SW480 (cell line): Measurements from ENCODE around the gene TMEM41B.
A peak's percentile ranks its signal among the peaks of the same experiment; 100 is the strongest.
"Not testable (repeated sequence)": the region's sequence is repeated elsewhere in the genome, so short reads cannot be mapped to it uniquely, and the experiment has no call there.

Experiments
- DNase-seq: peaks from one replicate; pipeline ENCODE4 v3.0.0-alpha.2; 2016; ENCODE audit warnings: low spot score

TMEM41B gene

GRCh38 chr11:9314291-9315077 is at the start of gene TMEM41B:
Gene TMEM41B (minus strand): TSS chr11:9314593. CDS start chr11:9314441, 152 bp downstream.
- peak; percentile 99 for DNase-seq

GRCh38 chr11:9362393-9362863 is 48.0 kb upstream of the TMEM41B start:
- DNase-seq = no peak

DNA sequence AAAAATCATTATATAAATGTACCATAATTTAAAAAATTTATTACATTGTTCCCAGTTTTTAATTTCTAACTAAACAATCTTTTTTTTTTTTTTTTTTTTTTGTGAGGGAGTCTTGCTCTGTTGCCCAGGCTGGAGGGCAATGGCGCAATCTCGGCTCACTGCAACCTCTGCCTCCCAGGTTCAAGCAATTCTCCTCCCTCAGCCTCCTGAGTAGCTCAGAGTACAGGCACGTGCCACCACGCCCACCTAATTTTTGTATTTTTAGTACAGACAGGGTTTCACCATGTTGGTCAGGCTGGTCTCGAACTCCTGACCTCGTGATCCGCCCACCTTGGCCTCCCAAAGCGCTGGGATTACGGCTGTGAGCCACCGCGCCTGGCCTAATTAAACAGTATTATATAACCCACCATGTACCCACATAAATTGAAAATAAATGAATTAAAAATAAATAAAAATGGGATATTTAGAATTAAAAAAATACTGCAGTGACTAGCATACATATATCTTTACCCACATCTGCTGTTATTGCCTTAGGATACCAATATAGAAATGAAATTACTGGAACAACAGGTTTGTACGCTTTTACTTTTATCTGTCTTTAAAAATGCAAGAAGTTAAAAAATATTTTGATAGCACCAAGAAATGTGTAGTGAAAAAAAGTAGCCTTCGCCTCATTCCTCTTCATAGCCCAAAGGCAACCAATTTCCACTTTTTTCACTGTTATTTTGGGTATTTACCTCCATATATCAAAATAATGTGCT is 46.6 kb upstream of the TMEM41B start:
- not testable (repeated sequence) for DNase-seq

DNA sequence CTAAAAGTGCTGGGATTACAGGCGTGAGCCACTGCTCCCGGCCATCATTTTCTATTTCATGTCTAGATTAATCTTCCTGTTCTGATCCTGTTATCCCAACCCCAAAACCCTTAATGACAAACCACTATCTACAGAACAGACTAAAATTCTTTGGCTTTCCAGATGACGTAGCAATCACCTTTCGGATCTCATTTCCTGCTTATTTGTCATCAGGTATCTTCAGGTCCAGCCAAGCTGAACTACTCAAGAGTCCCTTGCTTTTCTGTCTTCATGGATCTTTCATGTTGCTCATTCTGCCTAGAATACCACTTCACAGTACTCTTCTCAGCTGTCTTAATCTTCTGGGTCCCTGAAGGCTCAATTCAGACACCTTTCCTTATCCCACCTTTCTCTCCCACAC is 42.6 kb upstream of the TMEM41B start:
- no peak for DNase-seq

- no peak for DNase-seq
These were observed 37.0 kb upstream of the TMEM41B start for GRCh38 chr11:9351321-9351881.

DNA sequence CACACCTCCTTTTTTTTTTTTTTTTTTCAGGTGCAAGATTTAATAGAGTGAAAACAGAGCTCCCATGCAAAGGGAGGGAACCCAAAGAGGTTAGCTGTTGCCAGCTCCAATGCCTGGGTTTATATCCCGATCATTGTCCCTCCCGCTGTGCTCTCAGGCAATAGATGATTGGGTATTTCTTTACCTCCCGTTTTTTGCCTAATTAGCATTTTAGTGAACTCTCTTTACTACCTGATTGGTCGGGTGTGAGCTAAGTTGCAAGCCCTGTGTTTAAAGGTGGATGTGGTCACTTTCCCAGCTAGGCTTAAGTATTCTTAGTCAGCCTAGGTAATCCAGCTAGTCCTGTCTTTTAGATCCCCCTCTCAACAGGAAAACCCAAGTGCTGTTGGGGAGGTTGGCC is 33.4 kb upstream of the TMEM41B start:
- not testable (repeated sequence) for DNase-seq

DNA sequence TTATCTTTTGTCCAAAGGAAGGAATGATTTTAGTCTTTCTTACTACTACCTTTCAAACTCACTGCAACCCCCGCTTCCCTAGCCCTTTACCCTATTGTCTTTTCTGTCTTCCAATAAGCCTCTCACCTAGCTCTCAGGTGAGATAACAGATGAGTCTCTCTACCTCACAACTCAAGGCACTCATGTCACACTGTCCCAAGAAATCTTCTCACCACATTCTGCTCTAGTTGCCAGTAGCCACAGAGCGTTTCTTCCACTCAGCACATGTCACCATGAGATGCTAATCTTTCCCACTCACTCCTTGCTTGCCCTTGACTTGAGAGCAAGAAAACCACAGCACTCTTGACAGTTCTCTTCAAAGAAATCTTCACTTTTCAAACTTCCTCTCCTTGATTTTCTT is 32.7 kb upstream of the TMEM41B start:
- DNase-seq = no peak

- DNase-seq = no peak
These were observed 29.8 kb upstream of the TMEM41B start for GRCh38 chr11:9344061-9344680.

DNA sequence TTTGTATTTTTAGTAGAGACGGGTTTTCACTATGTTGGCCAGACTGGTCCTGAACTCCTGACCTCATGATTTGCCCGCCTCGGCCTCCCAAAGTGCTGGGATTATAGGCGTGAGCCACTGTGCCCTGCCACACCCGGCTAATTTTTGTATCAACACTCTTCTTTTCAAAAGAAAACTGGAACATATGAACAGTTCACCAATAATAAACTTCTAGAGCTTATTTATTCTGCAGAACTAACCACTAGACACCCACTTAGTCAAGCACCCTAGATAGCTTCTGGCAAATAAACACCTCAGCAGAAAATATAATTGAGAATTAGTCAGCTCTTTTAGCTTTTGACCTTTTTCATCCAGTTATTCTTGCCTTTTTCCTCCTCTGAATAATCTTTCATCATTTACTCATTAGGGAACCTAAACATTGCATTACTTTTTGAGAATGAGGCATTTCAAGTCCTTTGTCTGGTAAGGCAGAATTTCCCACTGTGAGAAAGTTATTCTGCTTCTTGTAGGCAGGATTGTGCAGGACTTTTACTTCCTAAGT is 27.3 kb upstream of the TMEM41B start:
- DNase-seq = no peak

GRCh38 chr11:9332655-9333054 is 18.3 kb upstream of the TMEM41B start:
- DNase-seq = no peak

DNA sequence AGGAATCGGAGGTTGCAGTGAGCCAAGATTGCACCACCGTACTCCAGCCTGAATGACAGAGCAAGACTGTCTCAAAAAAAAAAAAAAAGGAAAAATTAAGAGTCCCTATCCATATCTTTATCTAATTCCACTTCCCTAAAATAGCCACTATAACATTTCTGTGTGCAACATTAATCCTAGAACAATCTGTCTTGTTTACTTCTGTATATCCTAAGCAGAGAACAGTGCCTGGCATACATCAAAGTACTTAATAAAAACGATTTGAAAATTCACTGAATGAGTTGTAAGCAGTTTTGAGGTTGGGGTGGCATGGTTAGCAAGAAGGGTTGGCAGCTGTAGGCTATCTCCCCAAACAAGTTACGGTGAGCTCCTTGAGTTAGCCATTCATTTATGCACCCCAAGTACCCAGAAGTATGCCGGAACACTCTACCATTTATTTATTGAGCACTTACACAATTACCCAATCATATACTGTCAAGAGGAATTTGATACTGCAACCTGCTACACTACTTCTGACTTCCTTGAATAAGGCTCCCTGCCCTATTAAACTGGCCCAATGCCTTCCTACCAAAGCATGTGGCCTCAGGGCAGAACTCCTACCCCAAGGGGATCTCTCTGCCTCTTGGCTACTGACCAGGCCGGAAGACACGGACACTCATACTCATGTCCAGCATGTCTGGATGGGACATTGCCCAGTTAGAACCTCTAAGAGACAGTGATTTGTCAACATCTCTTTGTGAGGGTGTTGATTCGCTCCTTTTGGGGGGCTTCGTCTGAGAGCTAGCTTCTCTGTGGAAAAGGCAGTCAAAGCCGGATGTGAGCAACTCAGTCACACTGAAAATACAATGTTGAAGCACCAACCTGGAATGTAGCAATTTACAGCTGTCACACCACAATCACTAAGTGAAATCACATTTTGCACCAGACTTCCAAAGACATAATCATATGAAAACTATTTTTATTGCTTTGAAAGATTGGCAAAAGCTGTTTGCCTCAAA is 16.3 kb upstream of the TMEM41B start:
- DNase-seq = no peak

DNA sequence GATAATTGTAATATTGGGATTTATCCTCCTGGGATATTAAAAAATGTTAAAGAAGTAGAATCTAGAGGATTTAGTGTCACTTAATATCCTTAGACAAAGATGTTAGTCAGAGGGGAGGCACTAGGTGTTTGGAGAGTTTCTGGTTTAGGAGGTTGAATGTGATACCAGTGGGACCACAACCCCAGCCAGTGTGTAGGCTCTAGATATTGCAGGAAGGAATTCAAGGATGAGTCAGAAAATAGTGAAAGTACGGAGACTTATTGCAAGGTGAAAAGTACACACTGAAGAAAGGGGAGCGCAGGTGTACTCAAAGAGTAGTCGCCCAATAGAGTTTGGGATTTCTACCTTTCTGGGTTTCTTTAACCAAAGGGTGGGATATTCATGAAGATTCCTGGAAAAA is 5.7 kb upstream of the TMEM41B start:
- DNase-seq = no peak

GRCh38 chr11:9319377-9320001 is 5.1 kb upstream of the TMEM41B start:
- DNase-seq = not testable (repeated sequence)

DNA sequence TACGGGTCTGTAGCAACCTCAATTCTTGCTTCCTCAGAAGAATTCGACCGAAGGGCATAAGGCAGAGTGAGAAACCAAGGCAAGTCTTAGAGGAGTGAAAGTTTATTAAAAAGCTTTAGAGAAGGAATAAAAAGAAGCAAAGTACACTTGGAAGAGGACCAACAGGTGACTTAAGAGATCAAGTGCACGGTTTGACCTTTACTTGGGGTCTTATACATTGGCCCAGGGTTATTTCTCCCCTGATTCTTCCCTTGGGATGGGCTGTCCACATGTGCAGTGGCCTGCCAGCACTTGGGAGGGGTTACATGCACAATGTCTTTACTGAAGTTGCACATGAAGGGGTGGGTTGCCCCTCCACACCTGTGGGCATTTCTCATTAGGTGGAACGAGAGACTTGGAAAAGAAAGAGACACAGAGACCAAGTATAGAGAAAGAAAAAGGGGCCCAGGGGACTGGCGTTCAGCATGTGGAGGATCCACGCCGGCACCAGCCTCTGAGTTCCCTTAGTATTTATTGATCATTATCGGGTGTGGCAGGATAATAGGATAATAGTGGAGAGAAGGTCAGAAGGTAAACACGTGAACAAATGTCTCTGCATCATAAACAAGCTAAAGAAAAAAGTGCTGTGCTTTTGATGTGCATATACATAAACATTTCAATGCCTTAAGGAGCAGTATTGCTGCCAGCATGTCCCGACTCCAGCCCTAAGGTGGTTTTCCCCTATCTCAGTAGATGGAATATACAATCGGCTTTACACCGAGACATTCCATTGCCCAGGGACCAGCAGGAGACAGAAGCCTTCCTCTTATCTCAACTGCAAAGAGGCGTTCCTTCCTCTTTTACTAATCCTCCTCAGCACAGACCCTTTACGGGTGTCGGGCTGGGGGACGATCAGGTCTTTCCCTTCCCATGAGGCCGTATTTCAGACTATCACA is 4.3 kb upstream of the TMEM41B start:
- DNase-seq = not testable (repeated sequence)

- DNase-seq = no peak
These were observed 1.9 kb upstream of the TMEM41B start for GRCh38 chr11:9316334-9316733.

- peak; percentile 34 for DNase-seq
These were observed 790 bp upstream of the TMEM41B start for GRCh38 chr11:9315078-9315688.

DNA sequence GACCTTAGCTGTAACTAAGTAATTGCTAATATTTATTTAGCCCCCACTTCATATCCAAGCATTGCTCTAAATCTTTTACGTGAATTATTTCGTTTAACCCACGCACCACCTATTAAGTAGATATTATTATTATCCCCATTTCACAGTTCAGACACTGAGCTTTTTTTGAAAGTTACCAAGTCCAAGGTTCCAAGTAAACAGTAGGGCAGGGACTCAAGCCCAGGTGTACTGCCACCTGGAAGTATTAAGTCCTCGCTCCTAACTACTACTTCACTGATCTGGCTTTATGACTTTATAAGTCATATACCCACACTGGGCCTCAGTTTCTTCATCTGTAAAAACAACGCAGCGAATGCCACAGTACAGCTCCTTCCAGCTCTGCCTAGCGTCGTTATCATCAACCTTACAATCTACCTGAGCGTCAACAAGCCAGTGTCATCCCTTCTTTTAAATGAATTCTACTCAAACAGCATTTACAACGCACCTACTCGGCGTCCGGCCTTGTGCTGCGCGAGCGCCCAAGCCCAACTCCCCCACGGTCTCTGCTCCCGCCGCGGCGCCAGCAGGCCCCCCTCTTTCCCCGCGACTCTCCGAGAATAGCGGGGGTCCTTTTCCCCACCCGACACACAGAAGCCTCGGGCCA is 624 bp downstream of the TMEM41B start:
- peak; percentile 30 for DNase-seq

- no peak for DNase-seq
These were observed 3.8 kb downstream of the TMEM41B start for GRCh38 chr11:9310485-9311090.
